BLaER1 treated with 17β-estradiol and CSF1 and Interleukin-3, amounts not matched to agents 10 nM and 100 nM (cell line): ENCODE measurements around the gene NT5M.
A peak's percentile ranks its signal among the peaks of the same experiment; 100 is the strongest.
"Not testable (repeated sequence)": the region's sequence is repeated elsewhere in the genome, so short reads cannot be mapped to it uniquely, and the experiment has no call there.

ENCODE experiments used
- H3K27ac ChIP-seq, 11 experiments: shearing (Covaris generic); formaldehyde crosslinking; 2 replicates each; pipeline ENCODE4 v1.8.1; 2022
- H3K27me3 ChIP-seq, 11 experiments: shearing (Covaris generic); formaldehyde crosslinking; 2 replicates each; pipeline ENCODE4 v1.8.1; 2022
- H3K36me3 ChIP-seq, 11 experiments: shearing (Covaris generic); formaldehyde crosslinking; 2 replicates each; pipeline ENCODE4 v1.8.1; 2022
- H3K4me1 ChIP-seq, 10 experiments: shearing (Covaris generic); formaldehyde crosslinking; 2 replicates each; pipeline ENCODE4 v1.8.1; 2022
- H3K4me2 ChIP-seq, 11 experiments: shearing (Covaris generic); formaldehyde crosslinking; 2 replicates each; pipeline ENCODE4 v1.8.1; 2022
- H3K4me3 ChIP-seq, 10 experiments: shearing (Covaris generic); formaldehyde crosslinking; 2 replicates each; pipeline ENCODE4 v1.8.1; 2022
- H3K9ac ChIP-seq, 11 experiments: shearing (Covaris generic); formaldehyde crosslinking; 2 replicates each; pipeline ENCODE4 v1.8.1; 2022
- H3K9me3 ChIP-seq, 11 experiments: shearing (Covaris generic); formaldehyde crosslinking; replicated peaks in 1 of 11; 2 replicates each; pipeline ENCODE4 v1.8.1; 2022
- H4K20me1 ChIP-seq, 11 experiments: shearing (Covaris generic); formaldehyde crosslinking; 2 replicates each; pipeline ENCODE4 v1.8.1; 2022
- Cebpa-rat ChIP-seq, 11 experiments: shearing (Covaris generic); IDR thresholded peaks; 2 replicates each; pipeline ENCODE4 v1.8.1; 2022

NT5M gene

DNA sequence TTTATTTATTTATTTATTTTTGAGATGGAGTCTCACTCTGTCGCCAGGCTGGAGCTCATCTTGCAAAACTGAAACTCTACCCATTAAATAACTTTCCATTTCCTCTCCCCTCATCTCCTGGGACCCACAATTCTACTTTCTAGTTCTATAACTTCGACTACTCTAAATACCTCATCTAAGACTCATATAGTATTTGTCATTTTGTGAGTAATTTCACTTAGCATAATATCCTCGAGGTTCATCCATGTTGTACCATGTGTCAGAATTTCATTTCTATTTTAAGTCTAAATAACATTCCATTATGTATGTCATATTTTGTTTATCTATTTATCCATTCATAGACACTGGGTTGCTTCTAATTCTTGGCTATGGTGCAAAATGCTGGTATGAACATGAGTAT is 5.1 kb upstream of the NT5M start:
- no peak overlapping the region for H3K9ac ChIP-seq
- no peaks in the 10 kb centered on the region for H3K9me3 ChIP-seq
- no peak overlapping the region for H3K27ac ChIP-seq
- peak overlapping the region in 7 of 11 experiments; percentile 36 to 68 (median 48); a peak in 13 of 22 replicates for H3K4me2 ChIP-seq
- H4K20me1 ChIP-seq = no peaks in the 10 kb centered on the region; a peak in 1 of 22 replicates
- peaks cover 7 to 37% (median 24%) of the 10 kb centered on the region in 10 experiments; a peak in 18 of 20 replicates for H3K4me1 ChIP-seq
- peaks cover 0 to 20% (median 13%) of the 10 kb centered on the region in 11 experiments; a peak in 17 of 22 replicates for H3K27me3 ChIP-seq
- H3K36me3 ChIP-seq = no peaks in the 10 kb centered on the region
- no peak for TF ChIP-seq Cebpa-rat (IDR thresholded peaks at IDR 0.05)
- no peak overlapping the region for H3K4me3 ChIP-seq

DNA sequence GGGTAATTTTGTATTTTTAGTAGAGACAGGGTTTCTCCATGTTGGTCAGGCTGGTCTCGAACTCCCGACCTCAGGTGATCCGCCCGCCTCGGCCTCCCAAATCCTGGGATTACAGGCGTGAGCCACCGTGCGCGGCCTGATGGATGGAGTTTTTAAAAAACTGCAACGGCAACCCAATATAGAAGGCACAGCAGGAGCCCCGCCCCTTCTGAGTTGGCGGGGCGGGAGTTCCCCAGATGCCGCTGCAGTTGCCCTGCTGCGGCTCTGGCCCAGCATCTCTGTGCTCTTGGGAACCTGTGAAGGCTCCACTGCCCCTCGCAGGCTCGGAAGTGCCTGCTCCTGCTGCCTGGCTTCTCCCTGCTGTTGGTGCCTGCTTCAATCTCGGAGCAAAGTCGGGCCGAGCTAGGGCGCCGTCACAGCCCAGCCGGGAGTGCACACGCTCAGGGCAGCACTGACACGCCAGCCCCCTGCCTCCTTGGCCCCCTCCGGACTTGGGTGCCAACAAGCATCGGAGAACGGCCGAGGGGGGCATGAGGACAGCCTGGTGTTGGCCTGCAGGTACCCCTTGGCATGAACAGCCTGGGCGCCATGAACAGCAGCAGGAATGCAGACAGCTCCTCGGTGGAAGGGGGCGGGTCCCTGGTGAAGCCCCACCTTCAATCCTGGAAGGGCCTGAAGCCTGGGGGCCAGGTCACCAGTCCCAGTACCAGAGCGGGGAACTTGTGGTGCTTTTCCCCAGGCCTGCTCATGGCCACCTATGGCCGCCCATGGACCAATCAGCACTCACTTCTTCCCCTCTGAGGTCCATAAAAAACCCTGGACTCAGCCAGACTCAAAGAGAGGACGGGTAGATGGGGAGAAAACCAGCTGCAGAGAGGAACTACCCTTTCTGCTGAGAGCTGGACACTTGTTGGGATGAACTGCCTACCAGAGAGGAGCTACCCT is 2.3 kb upstream of the NT5M start:
- Histone ChIP-seq H3K36me3 (no peaks in the 10 kb centered on the region), H3K4me1 (peaks cover 29 to 60% (median 47%) of the 10 kb centered on the region in 10 experiments), H3K4me3 (peak overlapping the region; percentile 19 to 63 (median 50); a peak in 19 of 20 replicates), H3K4me2 (peak overlapping the region; percentile 76 to 92 (median 82)), H3K27me3 (peaks cover 0 to 29% (median 19%) of the 10 kb centered on the region in 11 experiments; a peak in 18 of 22 replicates), H3K9ac (peak overlapping the region in 7 of 11 experiments; percentile 32 to 59 (median 47); a peak in 8 of 22 replicates), H3K27ac (no peak overlapping the region), H4K20me1 (no peaks in the 10 kb centered on the region; a peak in 1 of 22 replicates), H3K9me3 (no peaks in the 10 kb centered on the region)
- TF ChIP-seq Cebpa-rat (IDR thresholded peaks at IDR 0.05) = no peak

DNA sequence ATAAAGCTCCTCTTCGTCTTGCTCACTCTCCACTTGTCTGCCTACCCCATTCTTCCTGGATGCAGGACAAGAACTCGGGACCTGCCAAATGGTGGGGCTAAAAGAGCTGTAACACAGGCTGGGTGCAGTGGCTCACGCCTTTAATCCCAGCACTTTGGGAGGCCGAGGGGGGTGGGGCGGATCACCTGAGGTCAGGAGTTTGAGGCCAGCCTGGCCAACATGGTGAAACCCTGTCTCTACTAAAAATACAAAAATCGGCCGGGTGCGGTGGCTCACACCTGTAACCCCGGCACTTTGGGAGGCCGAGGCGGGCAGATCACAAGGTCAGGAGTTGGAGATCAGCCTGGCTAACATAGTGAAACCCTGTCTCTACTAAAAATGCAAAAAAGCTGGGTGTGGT is 1.5 kb upstream of the NT5M start:
- H3K4me2 ChIP-seq = peak overlapping the region in 7 of 11 experiments; percentile 76 to 92 (median 82); a peak in 6 of 22 replicates
- not testable (repeated sequence) for H3K36me3 ChIP-seq, H3K9ac ChIP-seq, H3K27ac ChIP-seq, H3K4me3 ChIP-seq, H3K9me3 ChIP-seq, H4K20me1 ChIP-seq
- H3K27me3 ChIP-seq = peaks cover 0 to 29% (median 19%) of the 10 kb centered on the region in 11 experiments; a peak in 18 of 22 replicates
- H3K4me1 ChIP-seq = peaks cover 31 to 64% (median 49%) of the 10 kb centered on the region in 10 experiments

DNA sequence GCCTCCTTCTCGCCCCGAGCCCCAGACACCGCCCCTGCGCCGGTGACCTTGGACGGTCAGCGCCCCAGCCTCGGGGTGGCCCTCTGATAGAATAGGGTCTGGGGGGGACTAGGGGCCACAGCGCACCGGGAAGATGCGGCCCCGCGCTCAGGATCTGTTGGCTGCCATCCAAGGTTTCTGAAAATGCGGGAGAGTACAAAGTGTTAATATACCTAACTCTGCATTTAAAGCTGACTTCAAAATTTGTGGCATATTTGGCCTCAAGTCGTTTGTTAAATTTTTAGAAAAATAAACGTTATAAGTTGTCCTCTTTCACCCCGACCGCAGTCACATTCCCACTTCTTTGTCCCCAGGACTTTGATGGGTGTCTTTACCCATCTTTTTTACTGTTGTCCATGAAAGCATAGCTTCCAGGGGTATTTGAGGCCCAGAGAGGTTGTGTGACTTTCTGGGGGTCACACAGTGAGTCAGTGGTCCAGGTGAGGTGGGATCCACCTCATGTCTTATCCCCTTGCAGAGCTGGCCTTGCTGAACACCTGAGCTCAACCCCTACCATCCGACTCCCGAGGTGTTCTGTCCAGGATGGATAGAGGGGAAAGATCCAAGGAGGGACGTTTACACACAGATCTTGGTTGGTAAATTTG is 796 bp downstream of the NT5M start:
- Histone ChIP-seq H3K9ac (peak overlapping the region; percentile 67 to 85 (median 80)), H3K4me2 (peak overlapping the region; percentile 89 to 99 (median 95)), H4K20me1 (no peaks in the 10 kb centered on the region; a peak in 1 of 22 replicates), H3K4me3 (peak overlapping the region; percentile 63 to 78 (median 72)), H3K9me3 (no peaks in the 10 kb centered on the region), H3K27me3 (peaks cover 0 to 29% (median 19%) of the 10 kb centered on the region in 11 experiments; a peak in 18 of 22 replicates), H3K4me1 (peaks cover 31 to 50% (median 42%) of the 10 kb centered on the region in 10 experiments), H3K27ac (peak overlapping the region in 10 of 11 experiments; percentile 16 to 77 (median 72); a peak in 19 of 22 replicates), H3K36me3 (no peaks in the 10 kb centered on the region)
- no peak for TF ChIP-seq Cebpa-rat (IDR thresholded peaks at IDR 0.05)

DNA sequence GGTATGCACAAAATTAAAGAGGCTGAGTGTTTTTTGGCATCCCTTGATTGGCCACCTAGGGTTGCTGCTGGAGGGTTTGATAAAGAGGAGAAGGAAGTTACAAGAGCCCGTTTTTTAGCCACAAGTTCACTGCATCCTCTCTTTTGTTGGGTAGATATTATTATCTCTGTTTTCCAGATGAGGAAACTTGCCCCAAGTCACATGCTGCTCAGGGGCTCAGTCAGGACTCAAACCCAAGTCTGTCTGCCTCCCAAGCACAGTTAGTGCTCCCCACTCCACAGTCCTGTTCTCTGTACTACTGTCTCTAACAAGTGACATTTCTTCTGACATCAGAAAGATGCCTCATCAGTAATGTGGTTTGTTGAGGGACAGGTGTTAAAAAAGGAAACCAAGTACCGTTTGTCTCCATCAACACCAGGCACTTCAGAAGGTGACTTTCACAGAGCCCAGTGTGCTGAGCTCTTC is 1.4 kb downstream of the NT5M start:
- Histone ChIP-seq H4K20me1 (no peaks in the 10 kb centered on the region; a peak in 1 of 22 replicates), H3K9me3 (no peaks in the 10 kb centered on the region), H3K4me2 (peak overlapping the region; percentile 89 to 99 (median 95)), H3K4me1 (peaks cover 31 to 50% (median 42%) of the 10 kb centered on the region in 10 experiments), H3K36me3 (no peaks in the 10 kb centered on the region), H3K27ac (no peak overlapping the region), H3K27me3 (peaks cover 0 to 29% (median 19%) of the 10 kb centered on the region in 11 experiments; a peak in 18 of 22 replicates), H3K9ac (peak overlapping the region in 5 of 11 experiments; percentile 28 to 85 (median 80); a peak in 6 of 22 replicates), H3K4me3 (peak overlapping the region in 9 of 10 experiments; percentile 3 to 75 (median 72); a peak in 10 of 20 replicates)
- no peak for TF ChIP-seq Cebpa-rat (IDR thresholded peaks at IDR 0.05)

DNA sequence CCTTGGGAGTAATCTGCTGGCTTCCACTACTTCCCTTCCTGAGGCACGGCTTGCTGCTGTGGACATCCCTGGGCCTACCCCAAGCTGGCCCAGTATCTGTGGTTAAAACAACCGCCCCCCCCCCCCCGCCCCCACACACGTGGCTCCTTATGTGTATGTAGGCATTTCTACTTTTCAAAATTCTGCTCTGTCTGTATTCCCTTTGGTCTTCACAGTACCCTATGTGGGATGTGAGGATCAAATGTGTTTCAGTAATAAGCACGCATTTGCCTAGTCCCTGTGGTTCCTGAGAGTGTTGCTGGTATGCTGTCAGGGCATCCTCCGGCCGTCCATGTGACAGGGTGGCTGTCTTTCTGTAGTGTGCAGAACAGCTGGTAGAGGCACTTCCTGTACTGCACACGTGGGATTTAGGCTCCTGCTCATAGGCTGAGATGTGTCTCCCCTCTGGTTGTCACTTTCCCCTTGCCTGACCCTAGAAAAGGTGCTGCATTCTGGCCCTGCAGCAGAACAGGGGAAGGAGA is 2.2 kb downstream of the NT5M start:
- no peaks in the 10 kb centered on the region; a peak in 1 of 22 replicates for H4K20me1 ChIP-seq
- H3K36me3 ChIP-seq = no peaks in the 10 kb centered on the region
- peaks cover 31 to 48% (median 40%) of the 10 kb centered on the region in 10 experiments for H3K4me1 ChIP-seq
- H3K27me3 ChIP-seq = peaks cover 0 to 24% (median 15%) of the 10 kb centered on the region in 11 experiments; a peak in 18 of 22 replicates
- TF ChIP-seq Cebpa-rat (IDR thresholded peaks at IDR 0.05) = no peak
- 0 out of 22 replicates have a peak overlapping the region, but pooled peaks of 1 of the 11 experiments have one; percentile 85 for H3K9ac ChIP-seq
- H3K9me3 ChIP-seq = no peaks in the 10 kb centered on the region
- H3K27ac ChIP-seq = no peak overlapping the region
- H3K4me3 ChIP-seq = 0 out of 20 replicates have a peak overlapping the region, but pooled peaks of 2 of the 10 experiments have one; percentile 3 to 5
- H3K4me2 ChIP-seq = peak overlapping the region; percentile 89 to 99 (median 95)

DNA sequence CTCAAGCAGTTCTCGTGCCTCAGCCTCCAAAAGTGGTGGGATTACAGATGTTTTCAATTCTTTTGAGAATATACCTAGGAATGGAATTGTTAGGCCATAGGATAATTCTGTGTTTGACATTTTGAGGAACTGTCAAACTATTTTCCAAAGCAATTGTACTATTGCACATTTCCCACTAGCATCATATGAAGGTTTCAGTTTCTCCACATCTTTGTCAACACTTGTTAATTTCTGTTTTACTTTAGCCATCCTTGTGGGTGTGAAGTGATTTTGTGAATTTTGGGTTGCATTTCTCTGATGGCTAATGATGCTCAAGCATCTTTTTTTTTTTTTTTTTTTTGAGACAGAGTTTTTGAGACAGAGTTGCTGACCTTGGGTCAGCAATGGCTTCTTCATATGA is 6.2 kb downstream of the NT5M start:
- H3K4me3 ChIP-seq = no peak overlapping the region
- H3K27me3 ChIP-seq = 0 out of 22 replicates have a peak, but pooled peaks cover 0 to 2% (median 0%) of the 10 kb centered on the region in 11 experiments
- no peak for TF ChIP-seq Cebpa-rat (IDR thresholded peaks at IDR 0.05)
- no peak overlapping the region for H3K9ac ChIP-seq
- H3K27ac ChIP-seq = no peak overlapping the region
- H4K20me1 ChIP-seq = no peaks in the 10 kb centered on the region
- peaks cover 0 to 4% (median 0%) of the 10 kb centered on the region in 11 experiments; a peak in 5 of 22 replicates for H3K9me3 ChIP-seq
- H3K4me1 ChIP-seq = peaks cover 14 to 29% (median 18%) of the 10 kb centered on the region in 10 experiments
- H3K4me2 ChIP-seq = no peak overlapping the region
- H3K36me3 ChIP-seq = no peaks in the 10 kb centered on the region

DNA sequence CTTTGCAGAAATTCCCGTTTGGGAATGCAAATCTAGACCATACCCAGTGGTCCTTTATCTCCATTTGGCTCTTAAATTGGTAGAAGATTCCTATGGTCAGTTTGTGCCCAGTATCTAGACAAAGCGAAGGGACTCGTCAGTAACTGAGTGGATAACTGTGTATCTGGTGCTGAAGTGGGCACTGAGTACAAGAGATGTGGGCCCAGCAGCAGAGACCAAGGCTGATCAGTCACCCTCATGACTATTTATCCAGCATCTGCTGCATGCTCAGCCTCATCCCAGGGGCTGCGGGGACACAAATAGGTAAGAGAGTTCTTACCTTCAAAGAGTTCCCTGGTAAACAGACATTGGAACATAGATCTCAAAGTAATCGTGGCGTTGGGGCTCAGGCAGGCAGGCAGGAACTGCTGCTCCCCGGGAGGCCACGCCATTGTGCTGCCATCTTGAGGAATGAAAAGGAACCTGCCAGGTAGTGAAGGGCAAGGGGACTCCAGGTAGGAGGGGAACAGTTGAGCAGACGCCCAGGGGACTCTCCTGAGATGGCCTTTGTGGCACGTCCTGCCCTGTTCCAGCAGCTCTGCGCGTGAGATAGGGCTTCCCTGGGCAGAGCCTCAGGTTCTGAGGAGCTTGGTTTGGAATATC is 10.3 kb downstream of the NT5M start:
- peaks cover 0 to 8% (median 0%) of the 10 kb centered on the region in 10 experiments; a peak in 4 of 20 replicates for H3K4me1 ChIP-seq
- H3K4me3 ChIP-seq = no peak overlapping the region
- no peak overlapping the region for H3K9ac ChIP-seq
- H3K27me3 ChIP-seq = no peaks in the 10 kb centered on the region
- H3K4me2 ChIP-seq = no peak overlapping the region
- no peaks in the 10 kb centered on the region for H4K20me1 ChIP-seq
- H3K9me3 ChIP-seq = peaks cover 0 to 4% (median 0%) of the 10 kb centered on the region in 11 experiments; a peak in 5 of 22 replicates
- H3K27ac ChIP-seq = no peak overlapping the region
- H3K36me3 ChIP-seq = no peaks in the 10 kb centered on the region
- TF ChIP-seq Cebpa-rat (IDR thresholded peaks at IDR 0.05) = no peak
